Pulmonary artery endothelial cell (primary cell): ENCODE measurements around the gene WDR44. TPM values are rescaled to one million over a fixed set of nuclear protein-coding genes. Genes with fewer than 3 reads are reported as not detected.
"Not testable (repeated sequence)": the region's sequence is repeated elsewhere in the genome, so short reads cannot be mapped to it uniquely, and the experiment has no call there.

ENCODE experiments used
- DNase-seq: peaks from one replicate; pipeline ENCODE4 v3.0.0-alpha.2; 2011; ENCODE audit warnings: low read depth, low spot score
- total RNA-seq: library from RNA; depleted of rRNA; stranded (reverse); fragments of >200 nt; gene quantifications from 2 replicates; pipeline ENCODE4 v1.2.3, GENCODE V29; 2014

Gene WDR44
- total RNA-seq, 1 donor from 2014 or later: 11.4 TPM

- DNase-seq: no peak
These were observed 134.3 kb downstream of the WDR44 start for GRCh38 chrX:118480172-118480571.

DNA sequence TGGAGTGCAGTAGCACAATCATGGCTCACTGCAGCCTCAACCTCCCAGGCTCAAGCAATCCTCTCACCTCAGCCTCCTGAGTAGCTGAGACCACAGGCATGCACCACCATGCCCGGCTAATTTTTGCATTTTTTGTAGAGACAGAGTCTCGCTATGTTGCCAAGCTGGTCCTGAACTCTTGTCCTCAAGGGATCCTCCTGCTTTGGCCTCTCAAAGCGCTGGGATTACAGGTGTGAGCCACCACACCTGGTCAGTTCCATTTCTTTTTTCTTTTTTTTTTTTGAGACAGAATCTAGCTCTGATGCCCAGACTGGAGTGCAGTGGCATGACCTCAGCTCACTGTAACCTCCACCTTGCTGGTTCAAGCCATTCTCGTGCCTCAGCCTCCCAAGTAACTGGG is 136.5 kb downstream of the WDR44 start:
- not testable (repeated sequence) for DNase-seq

- DNase-seq: no peak
These were observed 138.5 kb downstream of the WDR44 start for GRCh38 chrX:118484216-118484903.

- not testable (repeated sequence) for DNase-seq
These were observed 140.8 kb downstream of the WDR44 start for GRCh38 chrX:118486693-118487092.

- DNase-seq: no peak
These were observed 147.1 kb downstream of the WDR44 start for GRCh38 chrX:118493016-118493415.

DNA sequence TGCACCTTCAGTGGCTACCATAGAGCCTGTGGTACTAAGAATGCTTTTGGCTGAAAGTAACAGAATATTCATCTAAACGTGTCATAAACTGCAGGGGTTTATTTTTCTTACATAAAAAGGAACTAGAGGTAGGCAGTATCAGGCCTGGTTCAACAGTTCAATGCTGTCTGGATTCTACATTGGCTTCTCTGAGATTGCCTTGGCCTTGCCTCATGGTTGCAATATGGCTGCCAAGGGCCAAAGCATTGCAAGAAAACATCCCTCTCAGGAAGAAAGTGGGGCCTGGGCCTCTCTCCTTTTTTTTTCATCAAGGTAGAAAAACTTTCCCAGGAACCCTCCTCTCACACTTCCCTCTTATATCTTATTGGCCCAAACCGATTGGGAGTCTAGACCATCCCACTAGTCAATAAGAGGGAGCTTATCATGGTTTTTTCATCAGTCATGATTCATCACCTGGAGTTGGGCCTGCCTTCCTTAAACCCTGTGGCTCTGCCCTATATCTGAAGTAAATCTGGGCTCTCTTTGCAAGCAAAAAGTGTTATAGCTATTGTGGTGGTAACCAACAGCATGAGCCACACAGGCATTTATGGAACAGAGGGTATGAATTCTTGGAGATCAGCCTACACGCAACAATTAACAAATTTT is 147.9 kb downstream of the WDR44 start:
- no peak for DNase-seq

GRCh38 chrX:118495061-118495921 is 149.4 kb downstream of the WDR44 start, which contains the start of gene DOCK11:
Gene DOCK11, plus strand, starts transcription at chrX:118495815. Its CDS starts 157 bp downstream, at chrX:118495972.
- peak; percentile 11 for DNase-seq

DNA sequence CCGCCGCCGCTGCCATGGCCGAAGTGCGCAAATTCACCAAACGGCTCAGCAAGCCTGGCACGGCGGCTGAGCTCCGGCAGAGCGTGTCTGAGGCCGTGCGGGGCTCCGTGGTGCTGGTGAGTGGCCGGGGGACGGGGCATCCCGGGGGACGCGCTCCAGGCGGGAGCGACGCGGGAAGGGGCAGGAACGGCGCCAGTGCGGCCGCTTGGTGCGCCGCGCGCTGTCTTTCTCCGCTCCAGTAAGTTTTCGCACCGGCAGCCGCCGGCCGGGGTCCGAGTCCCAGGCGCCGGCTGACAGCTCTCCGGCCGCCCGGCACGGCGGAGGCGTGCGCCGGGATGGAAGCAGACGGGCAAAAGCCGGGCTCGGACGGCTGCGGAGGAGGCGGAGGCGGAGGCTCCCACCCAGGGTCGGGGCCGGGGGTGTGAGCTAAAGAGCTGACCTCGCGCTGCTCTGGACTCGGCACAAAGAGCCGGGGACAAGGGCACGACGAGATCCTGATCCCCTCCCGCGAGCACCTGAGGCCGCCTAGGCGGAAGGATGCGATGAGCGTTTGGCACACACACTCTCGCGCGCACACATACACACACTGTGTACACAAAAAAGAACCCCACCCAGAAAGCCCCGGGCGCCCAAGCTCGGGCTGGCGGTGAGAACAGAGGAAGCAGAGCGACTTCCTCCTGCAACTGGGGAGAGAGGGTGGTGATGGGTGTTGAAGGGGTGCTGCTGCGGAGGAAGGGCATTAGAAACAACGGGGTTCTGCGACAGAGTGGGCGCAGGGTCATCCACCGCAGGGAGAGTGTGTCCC is 150.3 kb downstream of the WDR44 start:
- DNase-seq: no peak

- DNase-seq: no peak
These were observed 150.8 kb downstream of the WDR44 start for GRCh38 chrX:118496763-118497079.

- DNase-seq: no peak
These were observed 151.4 kb downstream of the WDR44 start for GRCh38 chrX:118497180-118497818.

- no peak for DNase-seq
These were observed 152.4 kb downstream of the WDR44 start for GRCh38 chrX:118498351-118498750.

- DNase-seq: no peak
These were observed 152.8 kb downstream of the WDR44 start for GRCh38 chrX:118498755-118499154.

DNA sequence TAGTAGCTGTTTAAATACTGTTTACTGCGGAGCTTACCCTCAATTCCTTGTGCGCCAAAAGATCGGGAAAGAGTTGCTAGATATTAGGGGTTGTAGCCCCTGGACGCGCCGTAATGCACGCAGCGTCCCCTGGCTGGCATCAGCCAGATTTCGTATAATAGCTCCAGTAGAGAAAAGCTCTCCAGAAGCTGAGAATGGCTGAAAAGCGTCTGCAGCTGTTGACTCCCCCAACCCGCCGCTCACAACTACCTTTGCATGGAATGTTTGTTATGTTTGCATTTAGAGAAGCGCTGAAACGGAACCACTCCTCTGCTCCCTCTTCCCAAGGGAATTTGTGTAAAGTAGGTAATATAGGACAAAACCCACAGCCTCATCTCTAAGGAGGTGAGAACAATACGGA is 153.4 kb downstream of the WDR44 start:
- no peak for DNase-seq

Other genes starting within 250 kb of the WDR44 start
- 14.3 and 15.5 TPM in 2 replicates for gene KLHL13, start 229.3 kb upstream of the WDR44 start, total RNA-seq
- 1.1 and 2.0 TPM in 2 replicates for gene DOCK11, start 149.7 kb downstream of the WDR44 start, total RNA-seq